ENCODE results near the gene ACBD6. TPM values are rescaled to one million over a fixed set of nuclear protein-coding genes. Genes with fewer than 3 reads are reported as not detected.

Gene ACBD6
- total RNA-seq, 2 donors from 2014 or later: 41.9 to 50.0 TPM

DNA sequence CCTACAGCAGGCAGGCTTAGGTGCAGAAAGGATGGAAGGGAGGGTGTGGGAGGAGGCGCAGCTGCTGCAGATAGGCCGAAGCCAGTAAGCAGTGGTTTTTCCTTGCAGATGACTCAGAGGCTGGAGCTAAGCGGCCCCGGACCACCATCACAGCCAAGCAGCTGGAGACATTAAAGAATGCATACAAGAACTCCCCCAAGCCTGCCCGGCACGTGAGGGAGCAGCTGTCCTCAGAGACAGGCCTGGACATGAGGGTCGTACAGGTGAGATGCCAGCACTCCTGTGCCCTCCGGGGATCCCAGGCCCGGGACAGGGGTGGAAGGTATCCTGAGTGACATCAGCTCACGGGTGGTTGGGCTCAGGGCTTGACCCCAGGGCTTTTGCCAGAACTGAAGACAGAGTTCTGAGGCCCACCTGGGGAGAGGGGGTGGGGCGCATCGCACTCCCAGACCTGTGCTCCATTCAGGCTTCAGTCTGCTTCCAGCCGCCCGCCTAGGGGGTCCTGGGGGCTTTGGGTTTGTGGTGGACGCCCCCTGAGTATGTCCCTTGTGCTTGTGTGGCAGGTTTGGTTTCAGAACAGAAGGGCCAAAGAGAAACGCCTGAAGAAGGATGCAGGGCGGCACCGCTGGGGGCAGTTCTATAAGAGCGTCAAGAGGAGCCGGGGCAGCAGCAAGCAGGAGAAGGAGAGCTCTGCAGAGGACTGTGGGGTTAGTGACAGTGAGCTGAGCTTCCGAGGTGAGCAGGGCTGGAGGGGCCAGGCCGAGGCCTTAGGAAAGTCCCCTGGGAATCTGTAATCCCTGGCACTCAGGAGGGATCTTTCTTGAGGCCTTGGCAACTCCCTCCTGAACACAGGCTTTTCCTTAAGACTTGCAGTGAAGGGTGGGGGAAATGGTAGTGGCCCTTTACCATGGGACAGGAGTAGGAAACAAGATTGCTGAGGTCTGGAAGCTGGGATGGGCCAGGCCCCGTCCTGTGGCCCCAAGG lies 230.8 kb downstream of the ACBD6 start:
- WGBS: 66% methylated on average over 23 of the region's 23 CpGs
- no peaks in the 10 kb centered on the region for H3K36me3 ChIP-seq
- no peak for DNase-seq (ENCODE audit: low spot score)

GRCh38 chr1:180270530-180271271 lies 231.7 kb downstream of the ACBD6 start:
- TF ChIP-seq POLR2A (IDR thresholded peaks at IDR 0.05) (no peak), CTCF (IDR thresholded peaks at IDR 0.05) (no peak), POLR2AphosphoS5 (IDR thresholded peaks at IDR 0.05) (no peak)
- H3K27ac ChIP-seq: no peak overlapping the region
- no peaks in the 10 kb centered on the region for H3K36me3 ChIP-seq
- H3K4me1 ChIP-seq (replicated peaks): no peaks in the 10 kb centered on the region
- no peaks in the 10 kb centered on the region for H3K9me3 ChIP-seq
- WGBS: 68% methylated on average over 8 of the region's 8 CpGs
- H3K4me3 ChIP-seq: no peak overlapping the region
- intact Hi-C loops (cut with DNase I): no loop called here
- DNase-seq (ENCODE audit: low spot score): no peak
- no peaks in the 10 kb centered on the region for H3K27me3 ChIP-seq (replicated peaks; ENCODE audit: insufficient read depth)

More for the DNA sequence above, 230.8 kb downstream of the ACBD6 start:
- Histone ChIP-seq H3K27me3 (replicated peaks; ENCODE audit: insufficient read depth) (no peaks in the 10 kb centered on the region), H3K9me3 (no peaks in the 10 kb centered on the region), H3K4me3 (no peak overlapping the region), H3K27ac (no peak overlapping the region), H3K4me1 (replicated peaks) (no peaks in the 10 kb centered on the region)
- no peak for TF ChIP-seq POLR2AphosphoS5 (IDR thresholded peaks at IDR 0.05)
- no peak for TF ChIP-seq CTCF (IDR thresholded peaks at IDR 0.05)
- TF ChIP-seq POLR2A (IDR thresholded peaks at IDR 0.05): no peak
- intact Hi-C loops (cut with DNase I): no loop called here

DNA sequence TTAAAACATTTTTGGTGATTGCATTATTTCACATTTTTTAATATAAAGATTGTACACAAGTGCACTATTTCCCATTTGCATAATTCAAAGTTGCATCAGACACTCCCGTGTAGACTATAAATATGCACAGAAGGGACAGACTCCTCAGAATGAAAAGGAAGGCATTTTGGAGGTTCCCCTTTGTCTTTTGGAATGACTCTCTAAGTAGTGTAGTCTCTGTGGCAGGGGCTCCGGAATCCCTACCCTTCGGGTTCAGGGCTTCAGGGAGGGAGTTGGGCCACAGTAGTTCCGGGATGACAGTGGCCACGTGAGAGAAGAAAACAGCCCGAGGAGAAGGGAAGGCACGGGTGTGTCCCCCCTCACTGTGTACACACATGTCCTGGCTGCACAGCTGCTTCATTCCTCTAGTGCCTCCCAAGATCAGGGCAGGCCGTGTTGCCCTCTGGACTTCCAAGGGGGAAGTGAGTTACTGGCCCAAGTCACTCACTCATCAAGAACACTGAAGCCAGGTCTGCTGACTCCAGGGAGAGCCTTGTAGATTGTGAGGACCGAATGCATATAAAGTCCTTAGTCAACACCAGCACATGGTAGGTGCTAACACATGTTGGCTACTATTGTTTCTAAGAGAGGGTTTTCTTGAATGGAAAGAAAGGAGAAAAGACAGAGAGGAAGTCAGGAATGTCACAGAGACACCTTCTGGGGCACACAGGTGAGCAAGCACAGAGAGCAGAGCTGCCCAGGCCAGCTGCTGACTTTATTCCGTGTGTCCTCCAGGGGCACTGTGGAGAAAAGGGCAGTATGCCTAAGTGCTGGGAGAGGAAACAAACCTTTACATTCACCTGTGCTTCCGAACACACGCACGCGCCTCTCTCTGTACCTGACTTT lies 232.5 kb downstream of the ACBD6 start:
- DNase-seq (ENCODE audit: low spot score): no peak
- intact Hi-C loops (cut with DNase I): no loop called here
- H3K4me1 ChIP-seq (replicated peaks): no peaks in the 10 kb centered on the region
- 73% methylated on average over 14 of the region's 14 CpGs for WGBS
- TF ChIP-seq CTCF (IDR thresholded peaks at IDR 0.05) (no peak), POLR2AphosphoS5 (IDR thresholded peaks at IDR 0.05) (no peak), POLR2A (IDR thresholded peaks at IDR 0.05) (no peak)
- no peaks in the 10 kb centered on the region for H3K9me3 ChIP-seq
- H3K4me3 ChIP-seq: no peak overlapping the region
- no peaks in the 10 kb centered on the region for H3K27me3 ChIP-seq (replicated peaks; ENCODE audit: insufficient read depth)
- no peaks in the 10 kb centered on the region for H3K36me3 ChIP-seq
- H3K27ac ChIP-seq: no peak overlapping the region

DNA sequence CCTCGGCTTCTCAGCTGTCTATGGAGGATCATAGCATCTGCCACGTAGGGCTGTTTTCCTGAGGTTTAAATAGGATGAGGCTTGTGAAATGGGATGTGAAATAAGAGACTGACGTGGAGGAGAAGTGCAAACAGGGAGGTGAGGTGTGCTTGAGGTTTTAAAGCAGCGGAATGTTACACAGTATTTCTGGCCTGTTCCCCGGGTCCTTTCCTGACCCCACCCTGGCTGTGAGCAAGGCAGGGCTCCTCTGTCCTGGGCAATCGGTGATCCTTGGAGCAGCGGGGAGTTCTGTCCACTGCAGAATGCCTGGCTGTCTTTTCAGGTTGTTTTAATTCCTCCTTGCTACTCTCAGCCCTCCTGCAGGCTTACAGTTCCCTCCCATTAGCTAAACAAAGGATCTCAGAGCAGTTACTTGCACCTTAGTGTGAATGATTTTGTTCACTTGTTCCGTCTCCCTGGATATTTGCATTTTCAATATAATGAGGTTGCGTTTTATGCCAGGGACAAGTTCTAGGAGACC lies 233.8 kb downstream of the ACBD6 start:
- no peak for DNase-seq (ENCODE audit: low spot score)
- Histone ChIP-seq H3K27ac (no peak overlapping the region), H3K36me3 (no peaks in the 10 kb centered on the region), H3K9me3 (no peaks in the 10 kb centered on the region), H3K27me3 (replicated peaks; ENCODE audit: insufficient read depth) (no peaks in the 10 kb centered on the region), H3K4me1 (replicated peaks) (no peaks in the 10 kb centered on the region), H3K4me3 (no peak overlapping the region)
- 67% methylated on average over 9 of the region's 9 CpGs for WGBS
- TF ChIP-seq POLR2AphosphoS5 (IDR thresholded peaks at IDR 0.05) (no peak), POLR2A (IDR thresholded peaks at IDR 0.05) (no peak), CTCF (IDR thresholded peaks at IDR 0.05) (no peak)
- intact Hi-C loops (cut with DNase I): no loop called here
